GM12878 (cell line): Measurements from ENCODE around the gene FTSJ1. TPM values are rescaled to one million over a fixed set of nuclear protein-coding genes. Genes with fewer than 3 reads are reported as not detected.

Experiments
- ATAC-seq: fragments of 200-7000 bp; cut with Tn5 transposase; 3 replicates; pipeline ENCODE4 v1.9.1; 2020; ENCODE audit warnings: mild to moderate bottlenecking, moderate library complexity
- BruUV-seq: library from RNA; stranded (reverse); fragments of 400-500 nt; replicated peaks from 2 replicates; lab custom pipeline; 2021; lab: Mats Ljungman, UMichigan
- CTCF ChIA-PET: fragments of 300-600 bp; sonication (Branson Sonifier 250); formaldehyde crosslinking; extraction: SDS; loops from one replicate; lab custom pipeline; 2021; ENCODE audit warnings: inconsistent platforms; lab: Yijun Ruan, JAX
- POLR2A ChIA-PET: fragments of 350-600 bp; formaldehyde crosslinking; extraction: SDS; loops from one replicate; lab custom pipeline; 2021; ENCODE audit warnings: inconsistent platforms; lab: Charles Lee
- RAD21 ChIA-PET: fragments of 300-600 bp; sonication (Branson Sonifier 250); formaldehyde crosslinking; loops from one replicate; lab custom pipeline; 2023; ENCODE audit warnings: antibody characterized with exemption; ENCODE audit not compliant: unreplicated experiment; lab: Charles Lee
- SMC1A ChIA-PET: fragments of 300-600 bp; sonication (Branson Sonifier 250); formaldehyde crosslinking; loops from one replicate; lab custom pipeline; 2023; ENCODE audit not compliant: unreplicated experiment, uncharacterized antibody; lab: Charles Lee
- DNase-seq: peaks from one replicate; pipeline ENCODE4 v3.0.0-alpha.2; 2011; ENCODE audit warnings: low read depth, low spot score
- FAIRE-seq: peaks from 3 replicates; lab custom pipeline; 2011; peaks lifted over from hg19 to GRCh38; lab: Jason Lieb, UNC
- H2AFZ ChIP-seq: 2 replicates; pipeline ENCODE4 v1.6.0; 2011; ENCODE audit warnings: low read depth, low read length, control low read depth; ENCODE audit not compliant: control insufficient read depth
- H3K27ac ChIP-seq: 2 replicates; pipeline ENCODE4 v1.5.1; 2011; ENCODE audit warnings: control low read depth; ENCODE audit not compliant: control insufficient read depth, insufficient read depth
- H3K27me3 ChIP-seq, 2 experiments: replicated peaks in 1 of 2; 2 replicates each; pipeline versions ENCODE4 v1.6.0 to v1.6.1; 2011; ENCODE audit warnings: low read length in 1 of 2; ENCODE audit not compliant: control insufficient read depth in 2 of 2, insufficient read depth in 2 of 2
- H3K36me3 ChIP-seq, 2 experiments: 2 replicates each; pipeline ENCODE4 v1.5.1; 2011; ENCODE audit warnings: low read length in 1 of 2; ENCODE audit not compliant: control insufficient read depth in 2 of 2, insufficient read depth in 2 of 2
- H3K4me1 ChIP-seq: 2 replicates; pipeline ENCODE4 v1.6.1; 2011; ENCODE audit warnings: mild to moderate bottlenecking, low read length, moderate library complexity, mixed read lengths; ENCODE audit not compliant: control insufficient read depth, insufficient read depth
- H3K4me2 ChIP-seq: 2 replicates; pipeline ENCODE4 v1.6.0; 2011; ENCODE audit warnings: control low read depth; ENCODE audit not compliant: control insufficient read depth, insufficient read depth
- H3K4me3 ChIP-seq: fragments of 200-600 bp; sonication (generic); 2 replicates; pipeline ENCODE4 v1.5.1; 2016
- H3K79me2 ChIP-seq: 2 replicates; pipeline ENCODE4 v1.6.0; 2011; ENCODE audit warnings: low read length; ENCODE audit not compliant: control insufficient read depth, insufficient read depth
- H3K9ac ChIP-seq: 2 replicates; pipeline ENCODE4 v1.8.0; 2011; ENCODE audit warnings: low read length, control low read depth, mixed read lengths; ENCODE audit not compliant: control insufficient read depth, insufficient read depth
- H3K9me3 ChIP-seq: replicated peaks from 3 replicates; pipeline ENCODE4 v1.5.1; 2011; ENCODE audit warnings: mild to moderate bottlenecking, low read length; ENCODE audit not compliant: control insufficient read depth, insufficient read depth
- H4K20me1 ChIP-seq: 2 replicates; pipeline ENCODE4 v1.6.0; 2011; ENCODE audit not compliant: control insufficient read depth, insufficient read depth
- CBFB ChIP-seq: IDR thresholded peaks from 2 replicates; pipeline ENCODE4 v1.6.1; 2016; ENCODE audit warnings: antibody characterized with exemption, low read depth
- CHD1 ChIP-seq: IDR thresholded peaks from 2 replicates; pipeline ENCODE4 v1.6.1; 2012; ENCODE audit warnings: low read depth, low read length, improper control_type of control experiment
- E2F4 ChIP-seq: IDR thresholded peaks from 2 replicates; pipeline ENCODE4 v1.6.1; 2012; ENCODE audit warnings: low read depth, low read length, improper control_type of control experiment
- ELK1 ChIP-seq: IDR thresholded peaks from 2 replicates; pipeline ENCODE4 v1.6.1; 2012; ENCODE audit warnings: low read depth, low read length, improper control_type of control experiment
- EZH2 ChIP-seq: IDR thresholded peaks from 2 replicates; pipeline ENCODE4 v1.6.1; 2012; ENCODE audit warnings: low read depth, mild to moderate bottlenecking, control low read depth, inconsistent platforms, low read length, borderline replicate concordance; ENCODE audit not compliant: control insufficient read depth
- MLLT1 ChIP-seq: fragments of 450-650 bp; IDR thresholded peaks from 2 replicates; pipeline ENCODE4 v1.6.1; 2016; ENCODE audit warnings: mild to moderate bottlenecking
- MYB ChIP-seq: fragments of 150-350 bp; IDR thresholded peaks from 2 replicates; pipeline ENCODE4 v1.6.1; 2014; ENCODE audit warnings: mild to moderate bottlenecking, low read depth, low read length, borderline replicate concordance
- PKNOX1 ChIP-seq: fragments of 450-650 bp; IDR thresholded peaks from 2 replicates; pipeline ENCODE4 v1.6.1; 2016; ENCODE audit warnings: mild to moderate bottlenecking
- RB1 ChIP-seq: fragments of 450-650 bp; formaldehyde crosslinking; IDR thresholded peaks from 2 replicates; pipeline ENCODE4 v1.6.1; 2017; ENCODE audit warnings: mild to moderate bottlenecking, borderline replicate concordance
- RELB ChIP-seq: fragments of 450-650 bp; IDR thresholded peaks from 2 replicates; pipeline ENCODE4 v1.6.1; 2017; ENCODE audit warnings: low read depth, mild to moderate bottlenecking, moderate library complexity
- RUNX3 ChIP-seq: IDR thresholded peaks from 2 replicates; pipeline ENCODE4 v1.6.1; 2012; ENCODE audit warnings: low read length, inconsistent platforms
- WRNIP1 ChIP-seq: IDR thresholded peaks from 2 replicates; pipeline ENCODE4 v1.6.1; 2011; ENCODE audit warnings: low read depth, low read length, improper control_type of control experiment, borderline replicate concordance
- in situ Hi-C: fragments of 300-500 bp; cut with MboI; formaldehyde crosslinking; loops from 9 replicates; pipeline ENCODE4 v1.14.3; 2018; ENCODE audit warnings: mixed read lengths
- intact Hi-C: fragments of 100-400 bp; cut with micrococcal nuclease; formaldehyde crosslinking; loops from one replicate; pipeline ENCODE4 v1.14.2; 2022; ENCODE audit not compliant: unreplicated experiment
- polyA plus RNA-seq, 11 experiments: library from polyadenylated mRNA; depleted of rRNA in 4 of 11; unstranded in 6 of 11; stranded (reverse) in 5 of 11; fragments of >200 nt; fragmentation: Nextera tagmentation in 4 of 11; fragmentation: Illumina TruSeq in 1 of 11; extraction: Ambion mirVana in 4 of 11; extraction: Trizol in 1 of 11; gene quantifications; 1 replicate in 1 of 11; 2 replicates in 10 of 11; pipeline versions ENCODE4 v1.2.1 to v1.2.3, GENCODE V29; 2011 to 2016; ENCODE audit warnings: inconsistent platforms in 2 of 11, missing spikeins in 2 of 11, low read depth in 1 of 11
- total RNA-seq, 4 experiments: library from RNA; depleted of rRNA in 3 of 4; stranded (reverse); fragments of >200 nt in 3 of 4; fragmentation: Illumina TruSeq in 1 of 4; extraction: Trizol in 1 of 4; gene quantifications; 2 replicates each; pipeline versions ENCODE4 v1.2.1 to v1.2.3, GENCODE V29; 2013 to 2021

The FTSJ1 gene
- total and polyA plus RNA-seq, 10 of the 15 experiments (the other 5 are each of a cell fraction or from before 2014, with no cell fraction given): 8.8 to 87.8 (median 57.9) TPM

GRCh38 chrX:48450076-48450475 lies 25.9 kb upstream of the FTSJ1 start:
- no peaks in the 10 kb centered on the region for H3K27me3 ChIP-seq
- SMC1A ChIA-PET: interaction anchor here (0.7 to 1.4 kb wide), 2 partner anchors 10 to 1404 kb away, joined by 3 read pairs; no protein-coding TSS in a partner anchor
- H3K36me3 ChIP-seq: no peaks in the 10 kb centered on the region
- DNase-seq (no peak), ATAC-seq (no peak), FAIRE-seq (no peak)
- no peak overlapping the region for H3K4me2 ChIP-seq
- BruUV-seq: no TSS peak
- intact Hi-C loops (no loop called here), in situ Hi-C loops (no loop called here)
- H4K20me1 ChIP-seq: no peaks in the 10 kb centered on the region
- no peak overlapping the region for H3K9ac ChIP-seq
- no peaks in the 10 kb centered on the region for H3K79me2 ChIP-seq
- RAD21 ChIA-PET: no interaction called here
- POLR2A ChIA-PET: no interaction called here
- TF ChIP-seq CHD1: no peak
- no peak for TF ChIP-seq WRNIP1
- TF ChIP-seq MYB: no peak
- TF ChIP-seq EZH2: no peak
- no peak for TF ChIP-seq RB1
- TF ChIP-seq RELB: no peak
- no peak for TF ChIP-seq PKNOX1
- no peak for TF ChIP-seq E2F4
- no peak for TF ChIP-seq ELK1
- TF ChIP-seq CBFB: no peak
- no peak for TF ChIP-seq RUNX3
- no peak for TF ChIP-seq MLLT1
- H3K9me3 ChIP-seq: no peaks in the 10 kb centered on the region
- CTCF ChIA-PET: no interaction called here
- no peaks in the 10 kb centered on the region for H3K4me1 ChIP-seq
- H2AFZ ChIP-seq: no peak overlapping the region
- no peak overlapping the region for H3K4me3 ChIP-seq
- no peak overlapping the region for H3K27ac ChIP-seq
